Stimulated activated CD8-positive, alpha-beta memory T cell treated with anti-CD3 and anti-CD28 coated beads, Interleukin-15, amount 100 ng/mL, for 4 hours (primary cell): ENCODE results near the gene TMX1.

Experiments
- DNase-seq, 2 donors: peaks; one replicate each; pipeline ENCODE4 v3.0.0-alpha.2; 2020; ENCODE audit warnings: low read depth in 2 of 2

Gene TMX1

GRCh38 chr14:51293149-51293911 is 53.3 kb downstream of the TMX1 start:
- DNase-seq = no peak

GRCh38 chr14:51293912-51294389 is 53.9 kb downstream of the TMX1 start:
- no peak for DNase-seq

GRCh38 chr14:51294951-51295525 is 55.0 kb downstream of the TMX1 start:
- no peak for DNase-seq

- no peak for DNase-seq
These were observed 55.7 kb downstream of the TMX1 start for GRCh38 chr14:51295646-51296263.

GRCh38 chr14:51297066-51297465 is 57.0 kb downstream of the TMX1 start:
- no peak for DNase-seq

- no peak for DNase-seq
These were observed 58.8 kb downstream of the TMX1 start for GRCh38 chr14:51298895-51299294.

- no peak for DNase-seq
These were observed 62.4 kb downstream of the TMX1 start for GRCh38 chr14:51302295-51303030.

- DNase-seq = no peak
These were observed 64.4 kb downstream of the TMX1 start for GRCh38 chr14:51304438-51304837.

GRCh38 chr14:51304941-51305340 is 64.9 kb downstream of the TMX1 start:
- no peak for DNase-seq

GRCh38 chr14:51305751-51306150 is 65.7 kb downstream of the TMX1 start:
- DNase-seq = no peak
